K562 (cell line): ENCODE data around the gene ITGA2B. TPM values are rescaled to one million over a fixed set of nuclear protein-coding genes. Genes with fewer than 3 reads are reported as not detected.

Source experiments
- ADNP ChIP-seq: fragments of 200-800 bp; sonication (Bioruptor generic); IDR thresholded peaks from 2 replicates; pipeline ENCODE4 v1.6.1; 2016; ENCODE audit warnings: missing genetic modification characterization, missing compliant biosample characterization
- BCL6 ChIP-seq: fragments of 250-450 bp; sonication (Bioruptor Pico); IDR thresholded peaks from 2 replicates; pipeline ENCODE4 v1.4.0; 2020
- BMI1 ChIP-seq: fragments of 150-350 bp; IDR thresholded peaks from 2 replicates; pipeline ENCODE4 v1.6.1; 2014; ENCODE audit warnings: low read length
- FOXK1 ChIP-seq: sonication (generic); formaldehyde crosslinking; IDR thresholded peaks from 2 replicates; pipeline ENCODE4 v1.8.0; 2022; ENCODE audit warnings: missing genetic modification reagents, mild to moderate bottlenecking, borderline replicate concordance
- FOXP4 ChIP-seq: sonication (generic); formaldehyde crosslinking; IDR thresholded peaks from 2 replicates; pipeline ENCODE4 v1.8.0; 2022; ENCODE audit warnings: mild to moderate bottlenecking, missing genetic modification reagents, borderline replicate concordance
- ILK ChIP-seq: fragments of 450-650 bp; IDR thresholded peaks from 2 replicates; pipeline ENCODE4 v1.6.1; 2016; ENCODE audit warnings: missing genetic modification characterization, low read depth, mild to moderate bottlenecking, missing compliant biosample characterization, moderate library complexity, borderline replicate concordance
- LEF1 ChIP-seq: fragments of 450-650 bp; IDR thresholded peaks from 2 replicates; pipeline ENCODE4 v1.6.1; 2016; ENCODE audit warnings: mild to moderate bottlenecking
- MTA1 ChIP-seq: fragments of 450-650 bp; IDR thresholded peaks from 2 replicates; pipeline ENCODE4 v1.6.1; 2017; ENCODE audit warnings: borderline replicate concordance
- NR3C1 ChIP-seq: sonication (generic); formaldehyde crosslinking; IDR thresholded peaks from 2 replicates; pipeline ENCODE4 v1.8.1; 2022; ENCODE audit warnings: missing genetic modification reagents
- NRF1 ChIP-seq, 2 experiments: fragments of 450-650 bp; IDR thresholded peaks in 1 of 2; conservative IDR thresholded peaks in 1 of 2; 2 replicates each; pipeline ENCODE4 v1.6.1; 2014; ENCODE audit warnings: mild to moderate bottlenecking in 2 of 2
- POU5F1 ChIP-seq: fragments of 150-350 bp; IDR thresholded peaks from 2 replicates; pipeline ENCODE4 v1.6.1; 2014; ENCODE audit warnings: borderline replicate concordance, low read length, low read depth, mild to moderate bottlenecking; ENCODE audit not compliant: partially characterized antibody
- PTTG1 ChIP-seq: fragments of 450-650 bp; IDR thresholded peaks from 2 replicates; pipeline ENCODE4 v1.6.1; 2016; ENCODE audit warnings: low read depth, mild to moderate bottlenecking, missing genetic modification characterization, missing compliant biosample characterization
- PURB ChIP-seq: sonication (generic); formaldehyde crosslinking; IDR thresholded peaks from 2 replicates; pipeline ENCODE4 v1.9.0; 2021; ENCODE audit warnings: low read depth, mild to moderate bottlenecking, missing genetic modification reagents
- SMARCC2 ChIP-seq: fragments of 450-650 bp; IDR thresholded peaks from 2 replicates; pipeline ENCODE4 v1.6.1; 2017; ENCODE audit warnings: antibody characterized with exemption, moderate library complexity, mild to moderate bottlenecking, low read depth
- SRSF9 ChIP-seq: fragments of 200-400 bp; formaldehyde crosslinking; IDR thresholded peaks from 2 replicates; pipeline ENCODE4 v1.6.1; 2017; ENCODE audit warnings: low read depth, low read length, borderline replicate concordance
- TSHZ1 ChIP-seq: fragments of 250-450 bp; sonication (Bioruptor Pico); IDR thresholded peaks from 2 replicates; pipeline ENCODE4 v1.4.0; 2020; ENCODE audit warnings: mild to moderate bottlenecking, moderate library complexity
- WHSC1 ChIP-seq: IDR thresholded peaks from one replicate; pipeline ENCODE4 v1.6.1; 2012; ENCODE audit warnings: low read length, control low read depth, inconsistent platforms
- ZC3H4 ChIP-seq: sonication (generic); formaldehyde crosslinking; IDR thresholded peaks from 2 replicates; pipeline ENCODE4 v1.9.0; 2021; ENCODE audit warnings: missing genetic modification reagents, borderline replicate concordance
- ZKSCAN1 ChIP-seq: fragments of 150-350 bp; IDR thresholded peaks from 2 replicates; pipeline ENCODE4 v1.6.1; 2016; ENCODE audit warnings: low read depth, low read length
- ZNF444 ChIP-seq: fragments of 250-450 bp; sonication (Bioruptor Pico); IDR thresholded peaks from 2 replicates; pipeline ENCODE4 v1.4.0; 2020; ENCODE audit warnings: mild to moderate bottlenecking, moderate library complexity
- ZNF511 ChIP-seq: sonication (generic); formaldehyde crosslinking; IDR thresholded peaks from 2 replicates; pipeline ENCODE4 v1.8.0; 2022; ENCODE audit warnings: mild to moderate bottlenecking, missing genetic modification reagents
- ZNF830 ChIP-seq: fragments of 250-450 bp; sonication (Bioruptor Pico); IDR thresholded peaks from 2 replicates; pipeline ENCODE4 v1.5.0; 2021; ENCODE audit warnings: mild to moderate bottlenecking
- polyA plus RNA-seq, 8 experiments: library from polyadenylated mRNA; depleted of rRNA in 4 of 8; stranded (reverse) in 5 of 8; unstranded in 3 of 8; fragments of >200 nt; fragmentation: Nextera tagmentation in 2 of 8; fragmentation: Illumina TruSeq in 1 of 8; extraction: Ambion mirVana in 2 of 8; extraction: Trizol in 1 of 8; gene quantifications; 2 replicates each; pipeline versions ENCODE4 v1.2.1 to v1.2.3, GENCODE V29; 2011 to 2014; ENCODE audit warnings: inconsistent platforms in 1 of 8, missing spikeins in 1 of 8
- total RNA-seq, 7 experiments: library from RNA; depleted of rRNA in 6 of 7; stranded (reverse); fragments of >200 nt in 6 of 7; fragmentation: Illumina TruSeq in 2 of 7; extraction: Trizol in 2 of 7; gene quantifications; 2 replicates each; pipeline versions ENCODE4 v1.2.1 to v1.2.3, GENCODE V29; 2011 to 2021; ENCODE audit warnings: low replicate concordance in 1 of 7

Gene ITGA2B
- total and polyA plus RNA-seq, 9 of the 15 experiments (the other 6 are each of a cell fraction or from before 2014, with no cell fraction given), result 1.1 to 26.4 (median 5.6) TPM

- TF ChIP-seq TSHZ1 (no peak), ZNF444 (CRISPR knock-in tag) (no peak), BCL6 (no peak), LEF1 (no peak), MTA1 (no peak), SRSF9 (no peak), ZNF511 (CRISPR knock-in tag) (peak; percentile 32; the same call in 1 of the 2 replicates), FOXK1 (CRISPR knock-in tag) (no peak), ZC3H4 (CRISPR knock-in tag) (no peak), WHSC1 (no peak), POU5F1 (no peak), NR3C1 (CRISPR knock-in tag) (no peak), ADNP (tag) (no peak), ZNF830 (no peak), ILK (tag) (no peak), ZKSCAN1 (0 out of 2 replicates have a peak, but pooled peaks have one; percentile 13), PURB (no peak), FOXP4 (no peak), SMARCC2 (0 out of 2 replicates have a peak, but pooled peaks have one; percentile 9), NRF1 (conservative IDR thresholded peaks at IDR 0.05 in 1 of 2, IDR thresholded peaks at IDR 0.05 in 1 of 2) (peak; percentile 78 to 83; a peak in 3 of 4 replicates), PTTG1 (tag) (no peak), BMI1 (no peak)
Measured at GRCh38 chr17:44324571-44325275, 64.7 kb downstream of the ITGA2B start, which contains the start of gene SLC25A39 (continued).
